K562 (cell line): Measurements from ENCODE around the gene NKAIN4. TPM values are rescaled to one million over a fixed set of nuclear protein-coding genes. Genes with fewer than 3 reads are reported as not detected.

Experiments used
- BRD4 ChIP-seq: fragments of 200-600 bp; sonication (generic); IDR thresholded peaks from 2 replicates; pipeline ENCODE4 v1.6.1; 2017; ENCODE audit warnings: inconsistent platforms
- ESRRA ChIP-seq: fragments of 450-650 bp; IDR thresholded peaks from 2 replicates; pipeline ENCODE4 v1.6.1; 2014; ENCODE audit warnings: low read depth, mild to moderate bottlenecking, moderate library complexity, borderline replicate concordance
- HDAC1 ChIP-seq, 2 experiments: fragments of 450-650 bp; IDR thresholded peaks; 2 replicates each; pipeline ENCODE4 v1.6.1; 2016 to 2017; ENCODE audit warnings: inconsistent platforms in 1 of 2, mild to moderate bottlenecking in 1 of 2, moderate library complexity in 1 of 2
- HNRNPK ChIP-seq: fragments of 200-400 bp; formaldehyde crosslinking; IDR thresholded peaks from one replicate; pipeline ENCODE4 v1.6.1; 2018; ENCODE audit warnings: mild to moderate bottlenecking, low read depth, low read length; ENCODE audit not compliant: poor library complexity, severe bottlenecking
- PHB ChIP-seq: fragments of 250-450 bp; sonication (Bioruptor Pico); IDR thresholded peaks from 2 replicates; pipeline ENCODE4 v1.5.0; 2021
- POLR2AphosphoS2 ChIP-seq: IDR thresholded peaks from 2 replicates; pipeline ENCODE4 v1.6.1; 2012; ENCODE audit warnings: low read length, improper control_type of control experiment
- POU5F1 ChIP-seq: fragments of 150-350 bp; IDR thresholded peaks from 2 replicates; pipeline ENCODE4 v1.6.1; 2014; ENCODE audit warnings: borderline replicate concordance, low read length, low read depth, mild to moderate bottlenecking; ENCODE audit not compliant: partially characterized antibody
- TBP ChIP-seq: optimal IDR thresholded peaks from 2 replicates; pipeline ENCODE3; 2011; ENCODE audit warnings: low read depth, low read length, improper control_type of control experiment
- ZNF133 ChIP-seq: fragments of 250-450 bp; sonication (Bioruptor Pico); IDR thresholded peaks from 2 replicates; pipeline ENCODE4 v1.4.0; 2020; ENCODE audit warnings: mild to moderate bottlenecking
- ZNF165 ChIP-seq: fragments of 250-450 bp; sonication (Bioruptor Pico); IDR thresholded peaks from 2 replicates; pipeline ENCODE4 v1.4.0; 2020; ENCODE audit warnings: borderline replicate concordance
- ZNF830 ChIP-seq: fragments of 250-450 bp; sonication (Bioruptor Pico); IDR thresholded peaks from 2 replicates; pipeline ENCODE4 v1.5.0; 2021; ENCODE audit warnings: mild to moderate bottlenecking
- polyA plus RNA-seq, 8 experiments: library from polyadenylated mRNA; depleted of rRNA in 4 of 8; stranded (reverse) in 5 of 8; unstranded in 3 of 8; fragments of >200 nt; fragmentation: Nextera tagmentation in 2 of 8; fragmentation: Illumina TruSeq in 1 of 8; extraction: Ambion mirVana in 2 of 8; extraction: Trizol in 1 of 8; gene quantifications; 2 replicates each; pipeline versions ENCODE4 v1.2.1 to v1.2.3, GENCODE V29; 2011 to 2014; ENCODE audit warnings: inconsistent platforms in 1 of 8, missing spikeins in 1 of 8
- total RNA-seq, 7 experiments: library from RNA; depleted of rRNA in 6 of 7; stranded (reverse); fragments of >200 nt in 6 of 7; fragmentation: Illumina TruSeq in 2 of 7; extraction: Trizol in 2 of 7; gene quantifications; 2 replicates each; pipeline versions ENCODE4 v1.2.1 to v1.2.3, GENCODE V29; 2011 to 2021; ENCODE audit warnings: low replicate concordance in 1 of 7
- TF ChIP-seq, protein P1 (sequence below): fragments of 450-650 bp; formaldehyde crosslinking; IDR thresholded peaks from 2 replicates; pipeline ENCODE4 v1.4.0; 2020; ENCODE audit warnings: mild to moderate bottlenecking, moderate library complexity
- TF ChIP-seq, protein P2 (sequence below): fragments of 450-650 bp; IDR thresholded peaks from 2 replicates; pipeline ENCODE4 v1.6.1; 2016; ENCODE audit warnings: low read depth, mild to moderate bottlenecking, moderate library complexity
- TF ChIP-seq, protein P3 (sequence below), 2 experiments: fragments of 450-650 bp; conservative IDR thresholded peaks; 2 replicates each; pipeline ENCODE4 v1.6.1; 2017; ENCODE audit warnings: mild to moderate bottlenecking in 2 of 2, moderate library complexity in 2 of 2
- TF ChIP-seq, protein P4 (sequence below), 2 experiments: fragments of 150-350 bp in 1 of 2; IDR thresholded peaks; 2 replicates each; pipeline ENCODE4 v1.6.1; 2012 to 2016; ENCODE audit warnings: low read depth in 2 of 2, low read length in 2 of 2, mild to moderate bottlenecking in 1 of 2, moderate library complexity in 1 of 2
- TF ChIP-seq, protein P5 (sequence below), 2 experiments: fragments of 450-650 bp in 1 of 2; IDR thresholded peaks; 2 replicates each; pipeline ENCODE4 v1.6.1; 2011 to 2017; ENCODE audit warnings: low read depth in 2 of 2, antibody characterized with exemption in 1 of 2, borderline replicate concordance in 1 of 2, low read length in 1 of 2, mild to moderate bottlenecking in 1 of 2, mixed read lengths in 1 of 2; ENCODE audit not compliant: control insufficient read depth in 1 of 2

Gene NKAIN4
- total and polyA plus RNA-seq, 9 of the 15 experiments (the other 6 are each of a cell fraction or from before 2014, with no cell fraction given): not detected

DNA sequence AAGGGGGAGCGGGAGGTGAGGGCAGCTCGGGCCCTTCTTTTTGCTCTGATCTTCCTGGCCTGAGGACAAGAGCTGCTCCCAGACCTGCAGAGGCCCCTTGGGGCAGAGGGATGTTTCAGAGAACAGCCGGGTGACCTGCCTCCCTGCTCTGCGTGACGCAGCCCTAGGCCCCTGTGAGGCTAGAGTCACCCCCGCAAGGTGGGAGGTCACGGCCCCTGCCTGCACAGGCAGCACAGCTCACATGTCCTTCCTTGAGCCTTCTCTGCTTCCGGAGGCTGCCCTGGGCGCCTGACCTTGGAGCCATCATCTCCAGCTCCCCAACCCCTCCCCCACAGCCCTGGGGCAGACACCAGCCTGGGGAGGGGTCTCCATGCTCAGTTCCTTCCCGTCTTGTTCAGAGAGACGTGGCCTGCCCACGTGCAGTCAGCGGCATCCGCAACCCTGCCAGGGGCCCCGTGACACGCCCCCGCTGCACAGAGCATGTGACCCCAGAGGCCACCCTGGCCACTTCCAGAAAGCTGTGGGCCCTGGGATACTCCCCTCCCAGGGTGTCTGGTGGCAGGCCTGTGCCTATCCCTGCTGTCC lies 18.8 kb downstream of the NKAIN4 start, which contains the start of gene BIRC7 (continued):
- TF ChIP-seq, protein P1, sequence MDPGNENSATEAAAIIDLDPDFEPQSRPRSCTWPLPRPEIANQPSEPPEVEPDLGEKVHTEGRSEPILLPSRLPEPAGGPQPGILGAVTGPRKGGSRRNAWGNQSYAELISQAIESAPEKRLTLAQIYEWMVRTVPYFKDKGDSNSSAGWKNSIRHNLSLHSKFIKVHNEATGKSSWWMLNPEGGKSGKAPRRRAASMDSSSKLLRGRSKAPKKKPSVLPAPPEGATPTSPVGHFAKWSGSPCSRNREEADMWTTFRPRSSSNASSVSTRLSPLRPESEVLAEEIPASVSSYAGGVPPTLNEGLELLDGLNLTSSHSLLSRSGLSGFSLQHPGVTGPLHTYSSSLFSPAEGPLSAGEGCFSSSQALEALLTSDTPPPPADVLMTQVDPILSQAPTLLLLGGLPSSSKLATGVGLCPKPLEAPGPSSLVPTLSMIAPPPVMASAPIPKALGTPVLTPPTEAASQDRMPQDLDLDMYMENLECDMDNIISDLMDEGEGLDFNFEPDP (CRISPR knock-in tag): no peak
- TF ChIP-seq, protein P2, sequence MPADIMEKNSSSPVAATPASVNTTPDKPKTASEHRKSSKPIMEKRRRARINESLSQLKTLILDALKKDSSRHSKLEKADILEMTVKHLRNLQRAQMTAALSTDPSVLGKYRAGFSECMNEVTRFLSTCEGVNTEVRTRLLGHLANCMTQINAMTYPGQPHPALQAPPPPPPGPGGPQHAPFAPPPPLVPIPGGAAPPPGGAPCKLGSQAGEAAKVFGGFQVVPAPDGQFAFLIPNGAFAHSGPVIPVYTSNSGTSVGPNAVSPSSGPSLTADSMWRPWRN: no peak
- TF ChIP-seq BRD4 (no peak), POU5F1 (no peak), HNRNPK (no peak), PHB (CRISPR knock-in tag) (no peak), ZNF830 (no peak), ZNF165 (CRISPR knock-in tag) (no peak), HDAC1 (IDR thresholded peaks at IDR 0.05) (peak in 1 of 2 experiments; percentile 41; a peak in 1 of 4 replicates), POLR2AphosphoS2 (no peak), ESRRA (peak; percentile 66; the same call in 1 of the 2 replicates), ZNF133 (CRISPR knock-in tag) (no peak), TBP (no peak)
- TF ChIP-seq, protein P3, sequence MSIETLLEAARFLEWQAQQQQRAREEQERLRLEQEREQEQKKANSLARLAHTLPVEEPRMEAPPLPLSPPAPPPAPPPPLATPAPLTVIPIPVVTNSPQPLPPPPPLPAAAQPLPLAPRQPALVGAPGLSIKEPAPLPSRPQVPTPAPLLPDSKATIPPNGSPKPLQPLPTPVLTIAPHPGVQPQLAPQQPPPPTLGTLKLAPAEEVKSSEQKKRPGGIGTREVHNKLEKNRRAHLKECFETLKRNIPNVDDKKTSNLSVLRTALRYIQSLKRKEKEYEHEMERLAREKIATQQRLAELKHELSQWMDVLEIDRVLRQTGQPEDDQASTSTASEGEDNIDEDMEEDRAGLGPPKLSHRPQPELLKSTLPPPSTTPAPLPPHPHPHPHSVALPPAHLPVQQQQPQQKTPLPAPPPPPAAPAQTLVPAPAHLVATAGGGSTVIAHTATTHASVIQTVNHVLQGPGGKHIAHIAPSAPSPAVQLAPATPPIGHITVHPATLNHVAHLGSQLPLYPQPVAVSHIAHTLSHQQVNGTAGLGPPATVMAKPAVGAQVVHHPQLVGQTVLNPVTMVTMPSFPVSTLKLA (conservative IDR thresholded peaks at IDR 0.05): peak in 1 of 2 experiments; percentile 62; a peak in 2 of 4 replicates
- TF ChIP-seq, protein P4, sequence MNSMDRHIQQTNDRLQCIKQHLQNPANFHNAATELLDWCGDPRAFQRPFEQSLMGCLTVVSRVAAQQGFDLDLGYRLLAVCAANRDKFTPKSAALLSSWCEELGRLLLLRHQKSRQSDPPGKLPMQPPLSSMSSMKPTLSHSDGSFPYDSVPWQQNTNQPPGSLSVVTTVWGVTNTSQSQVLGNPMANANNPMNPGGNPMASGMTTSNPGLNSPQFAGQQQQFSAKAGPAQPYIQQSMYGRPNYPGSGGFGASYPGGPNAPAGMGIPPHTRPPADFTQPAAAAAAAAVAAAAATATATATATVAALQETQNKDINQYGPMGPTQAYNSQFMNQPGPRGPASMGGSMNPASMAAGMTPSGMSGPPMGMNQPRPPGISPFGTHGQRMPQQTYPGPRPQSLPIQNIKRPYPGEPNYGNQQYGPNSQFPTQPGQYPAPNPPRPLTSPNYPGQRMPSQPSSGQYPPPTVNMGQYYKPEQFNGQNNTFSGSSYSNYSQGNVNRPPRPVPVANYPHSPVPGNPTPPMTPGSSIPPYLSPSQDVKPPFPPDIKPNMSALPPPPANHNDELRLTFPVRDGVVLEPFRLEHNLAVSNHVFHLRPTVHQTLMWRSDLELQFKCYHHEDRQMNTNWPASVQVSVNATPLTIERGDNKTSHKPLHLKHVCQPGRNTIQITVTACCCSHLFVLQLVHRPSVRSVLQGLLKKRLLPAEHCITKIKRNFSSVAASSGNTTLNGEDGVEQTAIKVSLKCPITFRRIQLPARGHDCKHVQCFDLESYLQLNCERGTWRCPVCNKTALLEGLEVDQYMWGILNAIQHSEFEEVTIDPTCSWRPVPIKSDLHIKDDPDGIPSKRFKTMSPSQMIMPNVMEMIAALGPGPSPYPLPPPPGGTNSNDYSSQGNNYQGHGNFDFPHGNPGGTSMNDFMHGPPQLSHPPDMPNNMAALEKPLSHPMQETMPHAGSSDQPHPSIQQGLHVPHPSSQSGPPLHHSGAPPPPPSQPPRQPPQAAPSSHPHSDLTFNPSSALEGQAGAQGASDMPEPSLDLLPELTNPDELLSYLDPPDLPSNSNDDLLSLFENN (IDR thresholded peaks at IDR 0.05; ENCODE audit: low read depth in 2 of 2, low read length in 2 of 2): no peak
- TF ChIP-seq, protein P5, sequence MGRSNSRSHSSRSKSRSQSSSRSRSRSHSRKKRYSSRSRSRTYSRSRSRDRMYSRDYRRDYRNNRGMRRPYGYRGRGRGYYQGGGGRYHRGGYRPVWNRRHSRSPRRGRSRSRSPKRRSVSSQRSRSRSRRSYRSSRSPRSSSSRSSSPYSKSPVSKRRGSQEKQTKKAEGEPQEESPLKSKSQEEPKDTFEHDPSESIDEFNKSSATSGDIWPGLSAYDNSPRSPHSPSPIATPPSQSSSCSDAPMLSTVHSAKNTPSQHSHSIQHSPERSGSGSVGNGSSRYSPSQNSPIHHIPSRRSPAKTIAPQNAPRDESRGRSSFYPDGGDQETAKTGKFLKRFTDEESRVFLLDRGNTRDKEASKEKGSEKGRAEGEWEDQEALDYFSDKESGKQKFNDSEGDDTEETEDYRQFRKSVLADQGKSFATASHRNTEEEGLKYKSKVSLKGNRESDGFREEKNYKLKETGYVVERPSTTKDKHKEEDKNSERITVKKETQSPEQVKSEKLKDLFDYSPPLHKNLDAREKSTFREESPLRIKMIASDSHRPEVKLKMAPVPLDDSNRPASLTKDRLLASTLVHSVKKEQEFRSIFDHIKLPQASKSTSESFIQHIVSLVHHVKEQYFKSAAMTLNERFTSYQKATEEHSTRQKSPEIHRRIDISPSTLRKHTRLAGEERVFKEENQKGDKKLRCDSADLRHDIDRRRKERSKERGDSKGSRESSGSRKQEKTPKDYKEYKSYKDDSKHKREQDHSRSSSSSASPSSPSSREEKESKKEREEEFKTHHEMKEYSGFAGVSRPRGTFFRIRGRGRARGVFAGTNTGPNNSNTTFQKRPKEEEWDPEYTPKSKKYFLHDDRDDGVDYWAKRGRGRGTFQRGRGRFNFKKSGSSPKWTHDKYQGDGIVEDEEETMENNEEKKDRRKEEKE (IDR thresholded peaks at IDR 0.05; ENCODE audit: borderline replicate concordance in 1 of 2, control insufficient read depth in 1 of 2, low read depth in 2 of 2, low read length in 1 of 2): no peak
